ENCODE data around the gene PQBP1.
A peak's percentile ranks its signal among the peaks of the same experiment; 100 is the strongest.

The PQBP1 gene

DNA sequence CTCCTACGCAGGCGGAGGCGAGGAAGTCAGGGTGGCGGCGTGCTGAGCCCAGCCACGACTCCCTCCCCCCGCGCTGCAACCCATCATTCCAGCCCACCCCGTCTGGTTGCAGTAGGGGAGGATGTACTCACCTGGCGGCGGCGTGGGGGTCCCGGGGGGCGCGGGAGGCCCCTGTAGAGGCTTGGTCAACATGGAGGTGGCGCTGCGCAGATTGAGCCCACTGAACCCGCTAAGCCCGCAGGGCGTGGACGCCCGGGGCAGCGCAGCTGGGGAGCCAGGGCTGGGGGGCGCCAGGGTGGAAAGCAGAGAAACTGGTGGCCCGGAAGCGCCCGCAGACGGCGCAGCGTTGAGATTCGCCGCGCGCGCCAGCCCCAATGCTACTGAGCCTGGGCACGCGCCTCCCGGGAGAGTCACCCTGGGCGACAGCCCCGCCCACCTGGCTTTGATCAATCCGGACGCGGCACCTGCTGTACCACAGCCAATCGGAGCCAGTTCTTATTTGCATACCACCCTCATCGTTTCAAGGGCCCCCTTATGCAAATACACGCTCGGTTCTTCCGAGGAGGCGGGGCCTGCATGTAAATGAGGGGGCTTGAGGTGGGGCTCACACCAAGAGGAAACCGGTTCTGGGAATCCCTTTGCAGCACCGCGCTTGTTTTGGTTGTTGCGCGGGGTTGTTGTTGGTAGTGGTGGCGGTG is 21.1 kb downstream of the PQBP1 start, which contains the start of gene PIM2:
TSS of gene PIM2 (minus strand) at position 382 of the 698 bp plus-strand sequence. CDS start at position 192, 190 bp downstream.
- H3F3A ChIP-seq (ENCODE audit: insufficient read depth, low read length): peaks cover 63% of the 10 kb centered on the region
- peaks cover 23% of the 10 kb centered on the region for H3K36me3 ChIP-seq (replicated peaks; ENCODE audit: insufficient read depth, low read length)
- TF ChIP-seq EZH2 (optimal IDR thresholded peaks at IDR 0.05; ENCODE audit: low read depth, low read length): no peak
- TF ChIP-seq EZH2phosphoT487 (IDR thresholded peaks at IDR 0.05; ENCODE audit: low read length): no peak
- TF ChIP-seq, protein P1, sequence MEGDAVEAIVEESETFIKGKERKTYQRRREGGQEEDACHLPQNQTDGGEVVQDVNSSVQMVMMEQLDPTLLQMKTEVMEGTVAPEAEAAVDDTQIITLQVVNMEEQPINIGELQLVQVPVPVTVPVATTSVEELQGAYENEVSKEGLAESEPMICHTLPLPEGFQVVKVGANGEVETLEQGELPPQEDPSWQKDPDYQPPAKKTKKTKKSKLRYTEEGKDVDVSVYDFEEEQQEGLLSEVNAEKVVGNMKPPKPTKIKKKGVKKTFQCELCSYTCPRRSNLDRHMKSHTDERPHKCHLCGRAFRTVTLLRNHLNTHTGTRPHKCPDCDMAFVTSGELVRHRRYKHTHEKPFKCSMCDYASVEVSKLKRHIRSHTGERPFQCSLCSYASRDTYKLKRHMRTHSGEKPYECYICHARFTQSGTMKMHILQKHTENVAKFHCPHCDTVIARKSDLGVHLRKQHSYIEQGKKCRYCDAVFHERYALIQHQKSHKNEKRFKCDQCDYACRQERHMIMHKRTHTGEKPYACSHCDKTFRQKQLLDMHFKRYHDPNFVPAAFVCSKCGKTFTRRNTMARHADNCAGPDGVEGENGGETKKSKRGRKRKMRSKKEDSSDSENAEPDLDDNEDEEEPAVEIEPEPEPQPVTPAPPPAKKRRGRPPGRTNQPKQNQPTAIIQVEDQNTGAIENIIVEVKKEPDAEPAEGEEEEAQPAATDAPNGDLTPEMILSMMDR (IDR thresholded peaks at IDR 0.05; ENCODE audit: low read length): no peak
- no peaks in the 10 kb centered on the region for H3K27me3 ChIP-seq (replicated peaks; ENCODE audit: insufficient read depth, low read length)
- peaks cover 20% of the 10 kb centered on the region for H3K4me1 ChIP-seq (ENCODE audit: low read length)
- H3K4me3 ChIP-seq (ENCODE audit: low read length): peak within 1 kb of the TSS; percentile 97
- H4K20me1 ChIP-seq (ENCODE audit: insufficient read depth, low read length): peaks cover 33% of the 10 kb centered on the region; the same call in 1 of the 2 replicates
- no peak within 1 kb of the TSS for H2AFZ ChIP-seq (ENCODE audit: low read length)
- peaks cover 92% of the 10 kb centered on the region for H3K79me2 ChIP-seq (ENCODE audit: low read length)
- peak within 1 kb of the TSS; percentile 85 for H3K4me2 ChIP-seq (ENCODE audit: low read depth, low read length)
- peak; percentile 95 for DNase-seq
- peak within 1 kb of the TSS; percentile 98 for H3K27ac ChIP-seq (ENCODE audit: low read length)
- H3K9me2 ChIP-seq (replicated peaks; ENCODE audit: insufficient read depth, low read length): no peaks in the 10 kb centered on the region
- H3K9me3 ChIP-seq (replicated peaks; ENCODE audit: insufficient read depth, low read length): no peaks in the 10 kb centered on the region
- peak within 1 kb of the TSS; percentile 99 for H3K9ac ChIP-seq (ENCODE audit: low read length)

DNA sequence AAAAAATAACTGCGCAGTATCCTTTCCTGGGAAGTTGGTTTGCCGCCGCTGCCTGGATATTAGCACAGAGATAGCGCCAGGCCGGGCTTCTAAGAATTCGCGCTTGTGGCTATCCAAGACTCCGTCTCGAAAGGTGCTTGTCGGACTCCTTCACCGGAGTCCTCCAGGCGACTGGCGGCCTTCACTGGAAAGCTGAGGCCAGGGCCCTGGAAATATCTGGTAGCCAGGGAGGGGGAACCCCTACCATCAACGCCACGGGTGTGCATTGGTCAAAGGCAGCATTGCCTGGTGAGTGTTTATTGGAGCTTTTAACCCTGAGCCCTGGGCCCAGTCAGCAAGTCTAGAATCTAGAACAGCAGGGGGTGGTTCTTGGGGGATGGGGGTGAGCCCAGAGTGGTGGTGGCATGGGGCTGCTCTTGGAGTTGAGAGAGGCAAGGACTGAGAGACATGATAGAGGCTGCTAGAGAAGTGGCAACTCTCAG is 21.7 kb downstream of the PQBP1 start:
- DNase-seq: peak; percentile 76
- H3K27ac ChIP-seq (ENCODE audit: low read length): peak overlapping the region; percentile 98
- peak overlapping the region; percentile 85 for H3K4me2 ChIP-seq (ENCODE audit: low read depth, low read length)
- no peaks in the 10 kb centered on the region for H3K9me2 ChIP-seq (replicated peaks; ENCODE audit: insufficient read depth, low read length)
- TF ChIP-seq, protein P1 (IDR thresholded peaks at IDR 0.05; ENCODE audit: low read length): no peak
- TF ChIP-seq EZH2 (optimal IDR thresholded peaks at IDR 0.05; ENCODE audit: low read depth, low read length): no peak
- no peak for TF ChIP-seq EZH2phosphoT487 (IDR thresholded peaks at IDR 0.05; ENCODE audit: low read length)
- no peaks in the 10 kb centered on the region for H3K27me3 ChIP-seq (replicated peaks; ENCODE audit: insufficient read depth, low read length)
- H4K20me1 ChIP-seq (ENCODE audit: insufficient read depth, low read length): peaks cover 30% of the 10 kb centered on the region; the same call in 1 of the 2 replicates
- peaks cover 18% of the 10 kb centered on the region for H3K36me3 ChIP-seq (replicated peaks; ENCODE audit: insufficient read depth, low read length)
- peaks cover 57% of the 10 kb centered on the region for H3F3A ChIP-seq (ENCODE audit: insufficient read depth, low read length)
- H3K79me2 ChIP-seq (ENCODE audit: low read length): peaks cover 92% of the 10 kb centered on the region
- H3K9me3 ChIP-seq (replicated peaks; ENCODE audit: insufficient read depth, low read length): no peaks in the 10 kb centered on the region
- H3K4me3 ChIP-seq (ENCODE audit: low read length): peak overlapping the region; percentile 59
- H2AFZ ChIP-seq (ENCODE audit: low read length): no peak overlapping the region
- H3K9ac ChIP-seq (ENCODE audit: low read length): peak overlapping the region; percentile 95
- H3K4me1 ChIP-seq (ENCODE audit: low read length): peaks cover 18% of the 10 kb centered on the region

DNA sequence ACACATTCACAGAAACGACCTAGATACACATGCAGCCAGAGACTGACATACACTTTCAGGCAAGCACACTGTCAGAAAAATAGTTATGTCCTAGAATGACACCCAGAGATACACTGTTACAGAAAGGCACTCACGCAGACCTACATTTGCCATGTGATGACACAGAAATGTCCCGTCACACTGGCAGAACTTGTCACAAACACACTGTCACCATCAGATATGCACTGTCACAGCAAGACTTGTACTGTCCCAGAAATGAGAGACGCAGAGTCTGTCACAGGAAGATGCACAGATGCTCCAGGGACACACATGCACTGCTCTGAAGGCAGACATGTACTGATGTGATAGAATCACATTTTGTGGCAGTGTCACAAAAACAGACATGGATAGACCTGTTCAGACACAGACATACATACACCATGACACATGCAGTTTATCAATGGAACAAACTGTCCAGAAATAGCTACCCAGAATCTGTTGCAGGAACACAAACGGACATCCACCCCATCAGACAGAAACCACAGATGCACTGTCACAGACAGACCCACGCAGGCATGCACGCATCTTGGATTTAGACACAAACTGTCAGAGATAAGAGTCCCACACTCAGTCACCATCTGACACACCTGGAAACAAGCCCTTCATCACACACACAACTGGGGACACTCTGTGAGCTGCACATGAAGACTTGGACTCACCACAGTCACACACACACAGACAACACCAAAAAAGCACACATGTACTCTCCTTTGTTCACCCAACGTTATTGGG is 22.4 kb downstream of the PQBP1 start:
- Histone ChIP-seq H3K79me2 (ENCODE audit: low read length) (peaks cover 86% of the 10 kb centered on the region), H4K20me1 (ENCODE audit: insufficient read depth, low read length) (peaks cover 22% of the 10 kb centered on the region; the same call in 1 of the 2 replicates), H3K9me2 (replicated peaks; ENCODE audit: insufficient read depth, low read length) (no peaks in the 10 kb centered on the region), H2AFZ (ENCODE audit: low read length) (no peak overlapping the region), H3K36me3 (replicated peaks; ENCODE audit: insufficient read depth, low read length) (peaks cover 14% of the 10 kb centered on the region), H3K4me1 (ENCODE audit: low read length) (peaks cover 18% of the 10 kb centered on the region), H3K9me3 (replicated peaks; ENCODE audit: insufficient read depth, low read length) (no peaks in the 10 kb centered on the region), H3K4me3 (ENCODE audit: low read length) (peak overlapping the region; percentile 59), H3F3A (ENCODE audit: insufficient read depth, low read length) (peaks cover 50% of the 10 kb centered on the region), H3K9ac (ENCODE audit: low read length) (peak overlapping the region; percentile 95), H3K4me2 (ENCODE audit: low read depth, low read length) (peak overlapping the region; percentile 85), H3K27ac (ENCODE audit: low read length) (peak overlapping the region; percentile 98), H3K27me3 (replicated peaks; ENCODE audit: insufficient read depth, low read length) (no peaks in the 10 kb centered on the region)
- no peak for TF ChIP-seq EZH2phosphoT487 (IDR thresholded peaks at IDR 0.05; ENCODE audit: low read length)
- TF ChIP-seq, protein P1 (IDR thresholded peaks at IDR 0.05; ENCODE audit: low read length): no peak
- no peak for TF ChIP-seq EZH2 (optimal IDR thresholded peaks at IDR 0.05; ENCODE audit: low read depth, low read length)
- no peak for DNase-seq
